ENCODE measurements around the gene LYG1. TPM values are rescaled to one million over a fixed set of nuclear protein-coding genes. Genes with fewer than 3 reads are reported as not detected.

Gene LYG1
- total and polyA plus RNA-seq, 2 of the 13 experiments (the other 11 are each of a cell fraction or from before 2014, with no cell fraction given) = 1.00 to 2.9 TPM

DNA sequence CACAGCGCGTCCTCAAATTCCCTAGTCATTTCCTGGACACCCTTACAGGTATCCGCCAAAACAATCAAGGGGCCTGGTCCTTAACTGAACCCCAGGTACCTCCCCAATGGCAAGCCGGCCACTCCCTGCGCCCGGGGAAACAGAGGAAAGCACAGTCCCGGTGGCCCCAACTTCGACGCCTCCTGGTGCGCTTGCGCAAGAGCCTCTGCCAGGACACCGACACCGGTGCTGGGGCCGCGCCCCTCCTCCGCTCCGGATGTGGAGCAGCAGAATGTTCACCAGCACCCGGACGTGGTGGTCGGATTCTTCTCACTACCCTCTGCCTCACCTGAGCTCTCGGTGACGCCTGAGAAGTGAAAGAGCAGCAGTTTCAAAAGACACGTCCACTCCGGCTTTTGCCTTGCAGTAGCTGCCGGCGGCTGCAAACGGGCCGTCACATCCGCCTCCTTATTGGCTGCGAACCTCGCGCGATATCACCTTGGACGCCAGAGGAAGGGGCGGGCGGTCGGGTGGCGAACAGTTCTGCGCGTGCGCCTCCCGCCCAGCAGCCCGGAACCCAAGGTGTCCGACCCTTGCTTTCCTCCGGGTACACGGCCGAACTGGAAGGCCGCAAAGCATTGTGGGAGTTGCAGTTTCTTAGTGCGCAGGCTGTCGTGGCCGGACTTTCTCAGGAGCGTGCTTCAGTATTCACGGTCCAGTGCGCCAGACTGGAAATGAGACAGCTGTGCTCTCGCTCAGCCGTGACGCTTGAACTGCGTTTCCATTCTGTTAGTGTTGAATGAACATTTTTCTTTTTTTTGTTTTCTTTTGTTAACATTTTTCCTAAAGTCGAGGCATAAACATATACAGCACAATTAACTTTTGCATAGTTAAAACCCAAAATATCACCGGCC is 35.2 kb upstream of the LYG1 start, which contains the start of gene TXNDC9 (continued):
- TF ChIP-seq JUND (CRISPR knock-in tag; IDR thresholded peaks at IDR 0.05) (no peak; the same call in 1 of the 2 replicates), THAP11 (CRISPR knock-in tag; IDR thresholded peaks at IDR 0.05) (peak; percentile 99), YY1 (IDR thresholded peaks at IDR 0.05; ENCODE audit: insufficient read depth, insufficient replicate concordance, low read depth, low read length) (peak; percentile 90), HOXA3 (CRISPR knock-in tag; IDR thresholded peaks at IDR 0.05) (peak; percentile 96), ZBTB7B (CRISPR knock-in tag; IDR thresholded peaks at IDR 0.05) (0 out of 2 replicates have a peak, but pooled peaks have one; percentile 41), E2F1 (CRISPR knock-in tag; IDR thresholded peaks at IDR 0.05) (no peak), PRPF4 (IDR thresholded peaks at IDR 0.05; ENCODE audit: low read depth, low read length, poor library complexity, severe bottlenecking) (no peak), MAFF (IDR thresholded peaks at IDR 0.05; ENCODE audit: low read depth, low read length) (peak; percentile 11; the same call in 1 of the 2 replicates), STAT6 (CRISPR knock-in tag; IDR thresholded peaks at IDR 0.05; ENCODE audit: borderline replicate concordance) (peak; percentile 81), EP300 (IDR thresholded peaks at IDR 0.05; ENCODE audit: low read depth in 2 of 2, low read length in 2 of 2) (peak in 1 of 2 experiments; percentile 42; a peak in 2 of 4 replicates), EP300 (CRISPR knock-in tag; IDR thresholded peaks at IDR 0.05; ENCODE audit: borderline replicate concordance) (no peak; the same call in 1 of the 2 replicates), SAFB2 (CRISPR knock-in tag; IDR thresholded peaks at IDR 0.05; ENCODE audit: borderline replicate concordance, low read depth) (peak; percentile 93; the same call in 1 of the 2 replicates), ZFYVE20 (CRISPR knock-in tag; IDR thresholded peaks at IDR 0.05; ENCODE audit: borderline replicate concordance, low read depth) (no peak), HNF4G (IDR thresholded peaks at IDR 0.05; ENCODE audit: borderline replicate concordance, low read depth, low read length) (peak; percentile 22; the same call in 1 of the 2 replicates), HNF4G (CRISPR knock-in tag; IDR thresholded peaks at IDR 0.05; ENCODE audit: borderline replicate concordance, low read depth) (peak; percentile 34; the same call in 1 of the 2 replicates), NRL (CRISPR knock-in tag; IDR thresholded peaks at IDR 0.05; ENCODE audit: borderline replicate concordance) (peak; percentile 99), PAWR (CRISPR knock-in tag; IDR thresholded peaks at IDR 0.05; ENCODE audit: borderline replicate concordance) (0 out of 2 replicates have a peak, but pooled peaks have one; percentile 35), SP1 (IDR thresholded peaks at IDR 0.05) (no peak), SP1 (CRISPR knock-in tag; IDR thresholded peaks at IDR 0.05) (peak; percentile 94)
- TF ChIP-seq, protein P1, sequence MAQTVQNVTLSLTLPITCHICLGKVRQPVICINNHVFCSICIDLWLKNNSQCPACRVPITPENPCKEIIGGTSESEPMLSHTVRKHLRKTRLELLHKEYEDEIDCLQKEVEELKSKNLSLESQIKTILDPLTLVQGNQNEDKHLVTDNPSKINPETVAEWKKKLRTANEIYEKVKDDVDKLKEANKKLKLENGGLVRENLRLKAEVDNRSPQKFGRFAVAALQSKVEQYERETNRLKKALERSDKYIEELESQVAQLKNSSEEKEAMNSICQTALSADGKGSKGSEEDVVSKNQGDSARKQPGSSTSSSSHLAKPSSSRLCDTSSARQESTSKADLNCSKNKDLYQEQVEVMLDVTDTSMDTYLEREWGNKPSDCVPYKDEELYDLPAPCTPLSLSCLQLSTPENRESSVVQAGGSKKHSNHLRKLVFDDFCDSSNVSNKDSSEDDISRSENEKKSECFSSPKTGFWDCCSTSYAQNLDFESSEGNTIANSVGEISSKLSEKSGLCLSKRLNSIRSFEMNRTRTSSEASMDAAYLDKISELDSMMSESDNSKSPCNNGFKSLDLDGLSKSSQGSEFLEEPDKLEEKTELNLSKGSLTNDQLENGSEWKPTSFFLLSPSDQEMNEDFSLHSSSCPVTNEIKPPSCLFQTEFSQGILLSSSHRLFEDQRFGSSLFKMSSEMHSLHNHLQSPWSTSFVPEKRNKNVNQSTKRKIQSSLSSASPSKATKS (CRISPR knock-in tag; IDR thresholded peaks at IDR 0.05) = no peak
- TF ChIP-seq, protein P2, sequence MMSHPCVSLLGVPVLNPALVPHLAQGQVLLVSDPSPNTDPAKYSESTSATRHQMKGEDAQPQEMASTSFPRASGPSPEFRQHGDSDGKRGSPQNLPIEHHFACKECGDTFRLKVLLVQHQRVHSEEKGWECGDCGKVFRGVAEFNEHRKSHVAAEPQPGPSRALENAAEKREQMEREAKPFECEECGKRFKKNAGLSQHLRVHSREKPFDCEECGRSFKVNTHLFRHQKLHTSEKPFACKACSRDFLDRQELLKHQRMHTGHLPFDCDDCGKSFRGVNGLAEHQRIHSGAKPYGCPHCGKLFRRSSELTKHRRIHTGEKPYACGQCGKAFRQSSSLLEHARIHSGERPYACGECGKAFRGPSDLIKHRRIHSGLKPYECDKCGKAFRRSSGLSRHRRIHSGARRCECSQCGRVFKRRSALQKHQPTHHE (CRISPR knock-in tag; IDR thresholded peaks at IDR 0.05; ENCODE audit: borderline replicate concordance) = peak; percentile 36; the same call in 1 of the 2 replicates
